ENCODE results near the gene GNAI1. TPM values are rescaled to one million over a fixed set of nuclear protein-coding genes. Genes with fewer than 3 reads are reported as not detected.

The GNAI1 gene
- 10 to 100 TPM; 17.2 to 74.0 (median 38.2) TPM for total RNA-seq

GRCh38 chr7:80134536-80135308 lies at the start of gene GNAI1:
GNAI1 (plus strand) TSS chr7:80134831; CDS start chr7:80135161, 330 bp downstream.
- no peaks in the 10 kb centered on the region for H3K36me3 ChIP-seq
- no peaks in the 10 kb centered on the region for H3K27me3 ChIP-seq
- DNase-seq = peak; percentile 76 to 81
- H3K4me1 ChIP-seq = peaks cover 0 to 5% of the 10 kb centered on the region in 2 donors
- peak within 1 kb of the TSS; percentile 78 for H3K4me3 ChIP-seq
- no peaks in the 10 kb centered on the region for H3K9me3 ChIP-seq
- TF ChIP-seq POLR2A (IDR thresholded peaks at IDR 0.05) (peak; percentile 54 to 62), CTCF (IDR thresholded peaks at IDR 0.05) (peak; percentile 20 to 43 (median 40))
- peak within 1 kb of the TSS; percentile 92 to 97 for H3K27ac ChIP-seq
- intact Hi-C loops (cut with DNase I; ENCODE audit: low total_unique reads) = no loop called here

- TF ChIP-seq CTCF (IDR thresholded peaks at IDR 0.05) (no peak), POLR2A (IDR thresholded peaks at IDR 0.05) (no peak)
- no peaks in the 10 kb centered on the region for H3K27me3 ChIP-seq
- no peak overlapping the region for H3K27ac ChIP-seq
- H3K36me3 ChIP-seq = no peaks in the 10 kb centered on the region
- intact Hi-C loops (cut with DNase I; ENCODE audit: low total_unique reads) = no loop called here
- H3K4me1 ChIP-seq = no peaks in the 10 kb centered on the region
- H3K4me3 ChIP-seq = no peak overlapping the region
- H3K9me3 ChIP-seq = no peaks in the 10 kb centered on the region
- no peak for DNase-seq
Measured at GRCh38 chr7:80087051-80087770, 47.4 kb upstream of the GNAI1 start.

GRCh38 chr7:80087771-80088170 lies 46.9 kb upstream of the GNAI1 start:
- intact Hi-C loops (cut with DNase I; ENCODE audit: low total_unique reads) = no loop called here
- no peaks in the 10 kb centered on the region for H3K9me3 ChIP-seq
- H3K27me3 ChIP-seq = no peaks in the 10 kb centered on the region
- TF ChIP-seq CTCF (IDR thresholded peaks at IDR 0.05) (no peak), POLR2A (IDR thresholded peaks at IDR 0.05) (no peak)
- no peak overlapping the region for H3K4me3 ChIP-seq
- H3K36me3 ChIP-seq = no peaks in the 10 kb centered on the region
- no peak for DNase-seq
- peak overlapping the region; percentile 7 to 10 for H3K27ac ChIP-seq
- H3K4me1 ChIP-seq = no peaks in the 10 kb centered on the region

- H3K9me3 ChIP-seq = no peaks in the 10 kb centered on the region
- H3K4me3 ChIP-seq = no peak overlapping the region
- no peaks in the 10 kb centered on the region for H3K27me3 ChIP-seq
- intact Hi-C loops (cut with DNase I; ENCODE audit: low total_unique reads) = no loop called here
- peak overlapping the region in 1 of 2 donors; percentile 10 for H3K27ac ChIP-seq
- TF ChIP-seq POLR2A (IDR thresholded peaks at IDR 0.05) (no peak), CTCF (IDR thresholded peaks at IDR 0.05) (no peak)
- DNase-seq = no peak
- no peaks in the 10 kb centered on the region for H3K36me3 ChIP-seq
- H3K4me1 ChIP-seq = no peaks in the 10 kb centered on the region
Measured at GRCh38 chr7:80088705-80089104, 45.9 kb upstream of the GNAI1 start.

- H3K27me3 ChIP-seq = no peaks in the 10 kb centered on the region
- no peaks in the 10 kb centered on the region for H3K4me1 ChIP-seq
- no peaks in the 10 kb centered on the region for H3K9me3 ChIP-seq
- intact Hi-C loops (cut with DNase I; ENCODE audit: low total_unique reads) = no loop called here
- no peak for DNase-seq
- no peak overlapping the region for H3K4me3 ChIP-seq
- no peaks in the 10 kb centered on the region for H3K36me3 ChIP-seq
- no peak for TF ChIP-seq POLR2A (IDR thresholded peaks at IDR 0.05)
- TF ChIP-seq CTCF (IDR thresholded peaks at IDR 0.05) = no peak
- no peak overlapping the region for H3K27ac ChIP-seq
Measured at GRCh38 chr7:80089366-80089765, 45.3 kb upstream of the GNAI1 start.

Measured in uterus (tissue), 4 donors.